Trophoblast cell (in vitro differentiated cells and primary cell): ENCODE results near the gene TMEM184C.

Experiments used
- DNase-seq, 2 donors: peaks; one replicate each; pipeline ENCODE4 v3.0.0-alpha.2; 2016
- H2AFZ ChIP-seq: 2 replicates; pipeline ENCODE4 v1.6.1; 2013; ENCODE audit warnings: low read length, moderate library complexity, mild to moderate bottlenecking; ENCODE audit not compliant: insufficient read depth, poor library complexity
- H2AK5ac ChIP-seq: 2 replicates; pipeline ENCODE4 v1.6.1; 2013; ENCODE audit warnings: mild to moderate bottlenecking, low read length
- H2BK120ac ChIP-seq: 2 replicates; pipeline ENCODE4 v1.6.1; 2013; ENCODE audit warnings: low read length, mild to moderate bottlenecking, moderate library complexity; ENCODE audit not compliant: insufficient read depth, poor library complexity
- H2BK12ac ChIP-seq: 2 replicates; pipeline ENCODE4 v1.6.1; 2013; ENCODE audit warnings: mild to moderate bottlenecking, low read length, moderate library complexity
- H2BK5ac ChIP-seq: 2 replicates; pipeline ENCODE4 v1.6.1; 2013; ENCODE audit warnings: low read length, low read depth, moderate library complexity, mild to moderate bottlenecking; ENCODE audit not compliant: poor library complexity
- H3K14ac ChIP-seq: 2 replicates; pipeline ENCODE4 v1.6.1; 2013; ENCODE audit warnings: mild to moderate bottlenecking, low read length
- H3K18ac ChIP-seq: 2 replicates; pipeline ENCODE4 v1.6.1; 2013; ENCODE audit warnings: mild to moderate bottlenecking, low read length
- H3K23ac ChIP-seq: 2 replicates; pipeline ENCODE4 v1.6.1; 2013; ENCODE audit warnings: low read length
- H3K27ac ChIP-seq: 2 replicates; pipeline ENCODE4 v1.5.1; 2013; ENCODE audit warnings: low read depth, mild to moderate bottlenecking, inconsistent platforms, low read length, moderate library complexity
- H3K27me3 ChIP-seq: 2 replicates; pipeline ENCODE4 v1.6.1; 2013; ENCODE audit warnings: inconsistent platforms, mild to moderate bottlenecking, low read length, moderate library complexity; ENCODE audit not compliant: insufficient read depth
- H3K36me3 ChIP-seq, 2 experiments: 1 replicate in 1 of 2; 2 replicates in 1 of 2; pipeline ENCODE4 v1.6.1; 2013; ENCODE audit warnings: low read length in 2 of 2, mild to moderate bottlenecking in 2 of 2, moderate library complexity in 1 of 2; ENCODE audit not compliant: insufficient read depth in 2 of 2, control insufficient read depth in 1 of 2
- H3K4ac ChIP-seq: 2 replicates; pipeline ENCODE4 v1.6.1; 2013; ENCODE audit warnings: low read depth, mild to moderate bottlenecking, low read length, moderate library complexity
- H3K4me1 ChIP-seq, 2 experiments: 1 replicate in 1 of 2; 2 replicates in 1 of 2; pipeline ENCODE4 v1.6.1; 2013; ENCODE audit warnings: low read length in 2 of 2, mild to moderate bottlenecking in 2 of 2, moderate library complexity in 1 of 2; ENCODE audit not compliant: insufficient read depth in 2 of 2, control insufficient read depth in 1 of 2
- H3K4me2 ChIP-seq: 2 replicates; pipeline ENCODE4 v1.6.1; 2013; ENCODE audit warnings: inconsistent platforms, mild to moderate bottlenecking, low read length, moderate library complexity
- H3K4me3 ChIP-seq: 2 replicates; pipeline ENCODE4 v1.5.1; 2013; ENCODE audit warnings: mild to moderate bottlenecking, low read depth, low read length, inconsistent platforms
- H3K79me1 ChIP-seq: one replicate; pipeline ENCODE4 v1.6.1; 2013; ENCODE audit warnings: low read length
- H3K79me2 ChIP-seq: 2 replicates; pipeline ENCODE4 v1.6.1; 2013; ENCODE audit warnings: low read length, mild to moderate bottlenecking; ENCODE audit not compliant: control insufficient read depth, insufficient read depth, poor library complexity
- H3K9ac ChIP-seq: 2 replicates; pipeline ENCODE4 v1.6.1; 2013; ENCODE audit warnings: mild to moderate bottlenecking, low read length
- H3K9me3 ChIP-seq: 2 replicates; pipeline ENCODE4 v1.6.1; 2013; ENCODE audit warnings: low read depth, mild to moderate bottlenecking, control low read depth, inconsistent platforms, low read length; ENCODE audit not compliant: insufficient read depth
- H4K12ac ChIP-seq: 2 replicates; pipeline ENCODE4 v1.6.1; 2013; ENCODE audit warnings: low read depth, mild to moderate bottlenecking, low read length, moderate library complexity
- H4K8ac ChIP-seq: 2 replicates; pipeline ENCODE4 v1.6.1; 2013; ENCODE audit warnings: low read depth, mild to moderate bottlenecking, low read length, moderate library complexity
- H4K91ac ChIP-seq: one replicate; pipeline ENCODE4 v1.6.1; 2013; ENCODE audit warnings: low read depth, mild to moderate bottlenecking, low read length, moderate library complexity
- WGBS: extraction: QIAGEN DNeasy Blood & Tissue Kit; methylation state at CpG from one replicate; pipeline ENCODE4 v1.1.7; 2013; ENCODE audit warnings: missing lambda C conversion rate; ENCODE audit not compliant: insufficient read length, insufficient coverage; ENCODE audit errors: extremely low coverage; 5-methylcytosine and 5-hydroxymethylcytosine counted together

The TMEM184C gene

DNA sequence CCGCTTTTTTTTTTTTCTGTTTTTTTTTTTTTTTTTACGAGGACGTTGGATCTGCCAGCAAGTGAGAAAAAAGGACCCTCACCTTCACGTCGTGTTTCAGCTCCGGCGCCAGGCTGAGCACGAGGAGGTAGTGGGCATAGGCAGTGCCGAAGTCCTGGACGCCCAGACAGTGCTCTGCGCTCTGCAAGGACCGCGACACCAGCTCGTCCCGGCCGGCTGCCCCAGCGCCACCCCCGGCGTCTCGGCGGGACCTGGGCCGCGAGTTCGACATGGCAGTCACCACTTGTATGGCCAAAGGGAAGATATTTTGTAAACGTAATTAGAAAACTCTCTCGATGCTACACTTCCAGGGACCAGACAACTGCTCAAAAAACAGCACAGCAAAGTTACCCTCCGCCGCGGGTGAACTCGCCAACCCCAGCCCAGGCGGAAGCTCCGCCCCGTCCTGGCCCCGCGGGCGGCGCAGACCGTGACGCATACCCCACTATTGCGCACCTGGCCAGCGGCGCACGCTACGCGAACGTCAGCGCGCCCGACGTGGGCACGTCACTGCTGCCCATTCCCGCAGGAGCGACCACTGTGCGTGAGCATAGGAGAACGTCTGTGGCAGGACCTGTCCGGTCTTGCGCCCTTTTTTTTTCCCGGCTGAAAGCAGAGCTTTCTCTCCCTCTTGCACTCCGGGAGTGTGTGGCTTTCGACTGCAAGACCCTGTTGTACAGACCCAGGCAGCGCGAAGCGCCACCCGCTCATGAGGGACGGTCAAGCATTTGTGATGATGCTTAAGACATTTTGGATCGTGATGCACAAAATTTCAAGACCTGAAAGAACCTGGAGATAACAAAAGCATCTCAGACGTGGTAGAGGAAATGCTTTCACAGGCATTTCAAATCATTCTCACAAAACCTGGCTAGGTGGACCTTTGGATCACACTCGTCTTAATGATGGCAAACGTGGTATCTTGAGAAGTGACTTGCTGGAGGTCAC is 66.8 kb downstream of the TMEM184C start, which contains the start of gene PRMT9:
PRMT9 (minus strand) TSS at position 447 of the 984 bp plus-strand sequence; CDS start at position 271, 176 bp downstream.
- Histone ChIP-seq H3K23ac (no peak within 1 kb of the TSS), H4K8ac (peak within 1 kb of the TSS; percentile 90), H3K9me3 (no peaks in the 10 kb centered on the region), H3K4me1 (peaks cover 0 to 3% of the 10 kb centered on the region in 2 experiments), H3K4me3 (peak within 1 kb of the TSS; percentile 86), H2BK120ac (peak within 1 kb of the TSS; percentile 48), H3K27ac (peak within 1 kb of the TSS; percentile 76), H3K36me3 (peaks cover 2 to 6% of the 10 kb centered on the region in 2 experiments), H2AK5ac (no peak within 1 kb of the TSS), H2BK5ac (peak within 1 kb of the TSS; percentile 80), H3K9ac (peak within 1 kb of the TSS; percentile 75), H3K4me2 (peak within 1 kb of the TSS; percentile 69), H2BK12ac (no peak within 1 kb of the TSS), H3K79me2 (peaks cover 3% of the 10 kb centered on the region), H2AFZ (peak within 1 kb of the TSS; percentile 68), H3K18ac (peak within 1 kb of the TSS; percentile 88), H4K91ac (peak within 1 kb of the TSS; percentile 75), H3K27me3 (no peaks in the 10 kb centered on the region), H4K12ac (peak within 1 kb of the TSS; percentile 92), H3K79me1 (peaks cover 6% of the 10 kb centered on the region), H3K14ac (peak within 1 kb of the TSS; percentile 89), H3K4ac (peak within 1 kb of the TSS; percentile 87)
- no CpG with 5 or more reads among the region's 69 CpGs for WGBS
- peak; percentile 92 to 97 for DNase-seq

- Histone ChIP-seq H4K91ac (no peak overlapping the region), H3K4ac (no peak overlapping the region), H3K27me3 (no peaks in the 10 kb centered on the region), H3K14ac (no peak overlapping the region), H2BK5ac (no peak overlapping the region), H3K36me3 (no peaks in the 10 kb centered on the region), H3K23ac (no peak overlapping the region), H2BK12ac (no peak overlapping the region), H3K9me3 (no peaks in the 10 kb centered on the region), H3K18ac (no peak overlapping the region), H3K4me2 (no peak overlapping the region), H2AFZ (no peak overlapping the region), H2BK120ac (no peak overlapping the region), H3K79me1 (peaks cover 3% of the 10 kb centered on the region), H3K9ac (no peak overlapping the region), H3K4me3 (no peak overlapping the region), H3K79me2 (no peaks in the 10 kb centered on the region), H4K8ac (no peak overlapping the region), H2AK5ac (no peak overlapping the region), H3K27ac (no peak overlapping the region), H3K4me1 (peaks cover 0 to 3% of the 10 kb centered on the region in 2 experiments), H4K12ac (no peak overlapping the region)
- DNase-seq = no peak
- WGBS = no CpG with 5 or more reads among the region's 4 CpGs
Measured at GRCh38 chr4:147689067-147689466, 71.9 kb downstream of the TMEM184C start.

DNA sequence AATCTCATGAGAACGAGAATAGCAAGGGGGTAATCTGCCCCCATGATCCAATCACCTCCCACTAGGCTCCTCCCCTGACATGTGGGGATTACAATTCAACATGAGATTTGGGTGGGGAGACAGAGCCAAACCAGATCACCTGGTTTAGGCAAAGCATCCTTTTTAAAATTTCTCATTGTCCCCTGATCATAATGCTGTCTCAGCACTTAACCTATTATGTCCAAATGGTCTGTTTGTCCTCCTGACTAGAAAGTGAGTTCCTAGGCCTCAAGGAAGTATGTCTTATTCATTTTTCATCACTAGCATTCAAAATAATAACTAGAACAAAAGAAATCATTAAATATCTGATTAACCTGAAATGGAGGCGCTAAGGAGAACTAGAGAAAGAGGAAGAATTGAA is 74.6 kb downstream of the TMEM184C start:
- no peaks in the 10 kb centered on the region for H3K79me2 ChIP-seq
- no peak overlapping the region for H4K91ac ChIP-seq
- H4K8ac ChIP-seq = no peak overlapping the region
- no peaks in the 10 kb centered on the region for H3K4me1 ChIP-seq
- no peak overlapping the region for H3K4me3 ChIP-seq
- H2AK5ac ChIP-seq = no peak overlapping the region
- no peak overlapping the region for H4K12ac ChIP-seq
- WGBS = no CpG with 5 or more reads among the region's 2 CpGs
- H3K4ac ChIP-seq = no peak overlapping the region
- H2BK12ac ChIP-seq = no peak overlapping the region
- H3K9ac ChIP-seq = no peak overlapping the region
- H3K4me2 ChIP-seq = no peak overlapping the region
- no peaks in the 10 kb centered on the region for H3K79me1 ChIP-seq
- no peaks in the 10 kb centered on the region for H3K27me3 ChIP-seq
- H3K18ac ChIP-seq = no peak overlapping the region
- H2BK5ac ChIP-seq = no peak overlapping the region
- no peak overlapping the region for H3K23ac ChIP-seq
- no peak overlapping the region for H2BK120ac ChIP-seq
- DNase-seq = no peak
- no peak overlapping the region for H2AFZ ChIP-seq
- no peak overlapping the region for H3K14ac ChIP-seq
- H3K9me3 ChIP-seq = no peaks in the 10 kb centered on the region
- H3K27ac ChIP-seq = no peak overlapping the region
- no peaks in the 10 kb centered on the region for H3K36me3 ChIP-seq

DNA sequence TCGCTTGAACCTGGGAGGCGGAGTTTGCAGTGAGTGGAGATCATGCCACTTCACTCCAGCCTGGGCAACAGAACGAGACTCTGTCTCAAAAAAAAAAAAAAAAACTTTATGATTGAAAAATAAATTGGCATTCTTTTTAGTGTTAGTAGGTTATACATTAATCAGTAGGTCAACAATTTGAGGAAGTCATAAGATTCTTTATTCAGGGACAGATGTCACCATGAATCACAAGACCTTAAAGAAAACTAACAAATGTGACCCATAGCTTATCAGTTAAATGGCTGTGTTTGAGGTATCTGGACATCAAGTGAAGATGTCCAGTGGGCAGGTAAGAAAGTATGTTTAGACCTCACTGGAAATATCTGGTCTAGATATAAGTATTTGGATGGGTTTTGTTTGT is 76.0 kb downstream of the TMEM184C start:
- no peak overlapping the region for H3K9ac ChIP-seq
- no peak overlapping the region for H3K14ac ChIP-seq
- H3K18ac ChIP-seq = no peak overlapping the region
- no peaks in the 10 kb centered on the region for H3K79me2 ChIP-seq
- no CpG with 5 or more reads among the region's 3 CpGs for WGBS
- H3K27me3 ChIP-seq = no peaks in the 10 kb centered on the region
- H2BK120ac ChIP-seq = no peak overlapping the region
- no peak overlapping the region for H3K23ac ChIP-seq
- H3K79me1 ChIP-seq = no peaks in the 10 kb centered on the region
- H3K36me3 ChIP-seq = no peaks in the 10 kb centered on the region
- H3K9me3 ChIP-seq = no peaks in the 10 kb centered on the region
- no peak overlapping the region for H3K4me3 ChIP-seq
- no peak overlapping the region for H3K4me2 ChIP-seq
- no peak overlapping the region for H3K27ac ChIP-seq
- no peak overlapping the region for H2BK5ac ChIP-seq
- no peaks in the 10 kb centered on the region for H3K4me1 ChIP-seq
- DNase-seq = no peak
- no peak overlapping the region for H4K91ac ChIP-seq
- H2BK12ac ChIP-seq = no peak overlapping the region
- H2AK5ac ChIP-seq = no peak overlapping the region
- H4K8ac ChIP-seq = no peak overlapping the region
- no peak overlapping the region for H4K12ac ChIP-seq
- H2AFZ ChIP-seq = no peak overlapping the region
- H3K4ac ChIP-seq = no peak overlapping the region
